ENCODE results near the gene KRT82. TPM values are rescaled to one million over a fixed set of nuclear protein-coding genes. Genes with fewer than 3 reads are reported as not detected.

KRT82 gene
- total RNA-seq, 2 donors from 2014 or later, result not detected

DNA sequence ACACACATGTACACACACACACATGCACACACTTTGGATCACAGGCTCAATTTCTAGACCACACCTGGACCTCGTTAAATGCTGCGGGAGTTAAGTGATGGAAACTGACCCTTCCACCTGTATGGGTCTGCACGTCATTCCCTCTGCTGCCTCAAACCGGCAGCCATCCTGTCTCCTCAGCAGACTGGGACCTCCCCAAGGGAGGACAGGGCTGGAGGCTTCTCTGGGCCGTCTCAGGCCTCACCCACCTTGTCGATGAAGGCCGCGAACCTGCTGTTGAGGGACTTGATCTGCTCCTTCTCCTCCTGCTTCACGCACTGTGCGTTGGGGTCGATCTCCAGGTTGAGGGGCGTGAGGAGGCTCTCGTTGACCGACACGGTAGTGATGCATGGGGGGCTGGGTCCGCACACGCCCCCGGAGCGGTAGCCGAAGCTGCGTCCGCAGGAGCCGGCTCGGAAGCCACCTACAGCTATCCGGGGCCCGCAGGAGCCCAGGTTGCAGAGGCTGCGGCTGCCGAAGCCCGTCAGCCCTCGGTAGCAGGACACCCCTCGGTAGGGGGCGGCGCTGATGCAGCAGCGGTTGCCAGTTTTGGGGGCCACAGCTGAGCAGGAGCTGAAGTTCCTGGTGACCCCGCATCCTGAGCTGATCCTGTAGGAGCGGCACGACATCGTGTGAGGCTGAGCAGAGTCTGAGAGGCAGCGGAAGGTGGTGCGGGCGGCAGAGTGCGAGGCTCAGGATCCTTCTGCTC lies 39.2 kb downstream of the KRT82 start, which contains the start of gene KRT85:
Gene KRT85 (minus strand): TSS at position 744 of the 748 bp plus-strand sequence. CDS start 76 bp downstream, at position 668.
- DNase-seq, result no peak
- no peak for TF ChIP-seq CTCF (conservative IDR thresholded peaks at IDR 0.05)
- H3K36me3 Mint-ChIP-seq (ENCODE audit: low read depth), result no peaks in the 10 kb centered on the region
- no peaks in the 10 kb centered on the region for H3K9me3 ChIP-seq (ENCODE audit: control insufficient read depth, low read length)
- H3K36me3 ChIP-seq (ENCODE audit: control insufficient read depth, insufficient read depth, low read length), result no peaks in the 10 kb centered on the region
- no peak within 1 kb of the TSS for H3K4me3 Mint-ChIP-seq
- H3K9ac ChIP-seq (ENCODE audit: extremely low read depth, low read length, poor library complexity, severe bottlenecking), result no peak within 1 kb of the TSS
- WGBS, 2 experiments (ENCODE audit: insufficient coverage in 1 of 2, insufficient read length in 1 of 2), result 90 to 95% methylated on average over 25 to 42 of the region's 42 CpGs
- no peak within 1 kb of the TSS for H3K27ac ChIP-seq (ENCODE audit: low read depth, low read length)
- peaks cover 26% of the 10 kb centered on the region for H3K27me3 Mint-ChIP-seq (ENCODE audit: insufficient read depth)
- no peaks in the 10 kb centered on the region for H3K4me1 ChIP-seq (ENCODE audit: control insufficient read depth, insufficient read depth, low read length)
- H3K4me1 Mint-ChIP-seq, result no peaks in the 10 kb centered on the region
- H3K27ac Mint-ChIP-seq, result no peak within 1 kb of the TSS
- H3K4me3 ChIP-seq (ENCODE audit: low read length), result no peak within 1 kb of the TSS
- peaks cover 25% of the 10 kb centered on the region for H3K27me3 ChIP-seq (ENCODE audit: control insufficient read depth, insufficient read depth, low read length, poor library complexity, severe bottlenecking)
- no peaks in the 10 kb centered on the region for H3K9me3 Mint-ChIP-seq

DNA sequence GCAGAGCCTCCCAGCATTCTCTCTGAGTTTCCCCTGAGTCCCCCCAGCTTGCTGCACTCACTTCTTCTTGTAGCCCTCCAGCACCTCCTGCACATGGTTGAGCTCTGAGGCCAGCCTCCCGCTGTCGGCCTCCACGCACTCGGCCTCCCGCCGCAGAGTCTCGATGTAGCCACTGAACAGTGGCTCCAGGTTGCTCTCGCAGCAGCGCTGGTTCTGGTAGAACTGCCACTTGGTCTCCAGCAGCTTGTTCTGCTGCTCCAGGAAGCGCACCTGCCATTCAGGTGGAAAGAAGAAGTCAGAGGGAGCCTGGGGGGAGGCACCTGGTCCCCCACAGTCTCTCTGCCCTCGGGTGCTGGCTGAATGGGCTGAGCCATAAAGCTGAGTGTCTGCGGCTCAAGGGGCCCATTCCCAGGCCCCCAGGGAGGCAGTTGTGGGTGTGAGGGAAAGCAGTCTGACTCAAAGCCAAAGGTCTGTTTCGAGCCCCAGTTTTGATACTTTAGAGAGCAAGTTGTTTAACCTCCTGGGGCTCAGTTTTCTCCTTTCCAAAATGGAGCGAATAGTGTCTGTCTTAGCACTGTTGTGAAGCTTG lies 41.1 kb downstream of the KRT82 start:
- Histone ChIP-seq H3K9me3 (ENCODE audit: control insufficient read depth, low read length) (no peaks in the 10 kb centered on the region), H3K27me3 (ENCODE audit: control insufficient read depth, insufficient read depth, low read length, poor library complexity, severe bottlenecking) (peaks cover 25% of the 10 kb centered on the region), H3K27ac (ENCODE audit: low read depth, low read length) (no peak overlapping the region), H3K4me1 (ENCODE audit: control insufficient read depth, insufficient read depth, low read length) (no peaks in the 10 kb centered on the region), H3K4me3 (ENCODE audit: low read length) (no peak overlapping the region), H3K36me3 (ENCODE audit: control insufficient read depth, insufficient read depth, low read length) (no peaks in the 10 kb centered on the region), H3K9ac (ENCODE audit: extremely low read depth, low read length, poor library complexity, severe bottlenecking) (no peak overlapping the region)
- WGBS, 2 experiments (ENCODE audit: insufficient coverage in 1 of 2, insufficient read length in 1 of 2), result 93 to 95% methylated on average over 12 to 14 of the region's 14 CpGs
- H3K36me3 Mint-ChIP-seq (ENCODE audit: low read depth), result no peaks in the 10 kb centered on the region
- H3K27ac Mint-ChIP-seq, result no peak overlapping the region
- H3K4me3 Mint-ChIP-seq, result no peak overlapping the region
- H3K27me3 Mint-ChIP-seq (ENCODE audit: insufficient read depth), result peaks cover 24% of the 10 kb centered on the region
- no peak for DNase-seq
- no peaks in the 10 kb centered on the region for H3K9me3 Mint-ChIP-seq
- H3K4me1 Mint-ChIP-seq, result no peaks in the 10 kb centered on the region
- TF ChIP-seq CTCF (conservative IDR thresholded peaks at IDR 0.05), result no peak

- TF ChIP-seq CTCF (conservative IDR thresholded peaks at IDR 0.05), result no peak
- no peak overlapping the region for H3K9ac ChIP-seq (ENCODE audit: extremely low read depth, low read length, poor library complexity, severe bottlenecking)
- no peak overlapping the region for H3K27ac ChIP-seq (ENCODE audit: low read depth, low read length)
- Mint-ChIP-seq H3K4me1 (no peaks in the 10 kb centered on the region), H3K27me3 (ENCODE audit: insufficient read depth) (peaks cover 22% of the 10 kb centered on the region), H3K27ac (no peak overlapping the region), H3K9me3 (no peaks in the 10 kb centered on the region), H3K36me3 (ENCODE audit: low read depth) (no peaks in the 10 kb centered on the region), H3K4me3 (no peak overlapping the region)
- no peaks in the 10 kb centered on the region for H3K36me3 ChIP-seq (ENCODE audit: control insufficient read depth, insufficient read depth, low read length)
- H3K9me3 ChIP-seq (ENCODE audit: control insufficient read depth, low read length), result no peaks in the 10 kb centered on the region
- H3K4me3 ChIP-seq (ENCODE audit: low read length), result no peak overlapping the region
- peaks cover 17% of the 10 kb centered on the region for H3K27me3 ChIP-seq (ENCODE audit: control insufficient read depth, insufficient read depth, low read length, poor library complexity, severe bottlenecking)
- DNase-seq, result no peak
- WGBS, 2 experiments (ENCODE audit: insufficient coverage in 1 of 2, insufficient read length in 1 of 2), result 89 to 100% methylated on average over 1 to 7 of the region's 7 CpGs
- H3K4me1 ChIP-seq (ENCODE audit: control insufficient read depth, insufficient read depth, low read length), result no peaks in the 10 kb centered on the region
Measured at GRCh38 chr12:52364061-52364460, 42.1 kb downstream of the KRT82 start.

Data from endodermal cell (in vitro differentiated cells).